ENCODE measurements around the gene INPP5J.

INPP5J gene

DNA sequence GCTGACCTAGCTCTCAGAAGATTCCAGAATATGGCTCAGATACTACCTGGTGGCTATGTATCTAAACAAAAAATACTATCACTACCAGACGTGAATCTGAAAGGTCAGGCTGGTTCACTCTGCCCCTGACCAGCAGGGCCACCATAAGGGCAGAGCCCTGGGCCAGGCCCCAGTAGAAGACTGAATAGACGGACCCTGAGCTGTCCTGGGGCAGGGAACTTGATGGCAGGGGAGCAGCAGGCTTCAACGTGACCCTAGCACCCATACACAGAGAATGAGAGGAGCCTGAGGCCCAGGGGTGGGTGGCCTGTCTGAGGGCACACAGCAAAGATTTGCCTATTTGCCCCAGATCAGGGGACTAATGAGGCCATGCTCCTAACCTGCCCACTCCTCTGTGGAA lies 30.6 kb downstream of the INPP5J start:
- no peak for DNase-seq

DNA sequence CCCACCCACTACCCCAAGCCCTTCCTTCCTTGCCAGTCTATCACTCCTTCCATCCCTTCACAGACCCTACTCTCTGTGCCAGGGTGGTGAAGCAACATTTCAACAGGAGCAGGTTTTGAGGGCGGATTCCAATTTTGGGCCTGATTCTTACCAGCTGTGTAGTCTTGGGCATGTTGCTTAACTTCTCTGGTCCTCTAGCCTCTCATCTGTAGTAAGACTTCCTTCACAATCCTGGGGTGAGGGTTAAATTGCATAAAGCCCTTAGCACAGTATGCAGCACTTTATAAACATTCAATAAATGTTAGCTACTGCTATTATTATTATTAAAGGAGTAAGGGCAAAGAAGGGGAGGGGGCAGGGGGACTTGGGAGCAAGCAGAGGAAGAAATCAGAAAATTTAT lies 32.2 kb downstream of the INPP5J start:
- no peak for DNase-seq

DNA sequence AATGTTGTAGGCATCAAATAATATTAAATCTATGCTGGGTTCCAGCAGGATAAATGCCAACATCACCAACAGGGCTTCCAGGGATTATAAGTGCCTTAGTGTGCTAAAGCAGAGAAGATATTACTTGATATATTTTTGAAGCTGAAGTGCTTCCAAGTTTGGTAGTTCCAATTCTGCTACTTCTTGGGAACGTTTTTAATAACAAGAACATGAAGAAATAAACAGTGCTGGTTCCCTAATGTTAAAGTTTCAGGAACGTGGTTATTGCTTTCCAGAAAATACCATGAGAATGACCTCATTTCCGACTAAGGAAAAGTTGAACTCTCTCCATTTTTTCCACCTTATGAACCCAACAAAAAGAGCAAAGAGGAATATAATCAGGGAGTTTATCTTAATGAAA lies 32.7 kb downstream of the INPP5J start:
- no peak for DNase-seq

DNA sequence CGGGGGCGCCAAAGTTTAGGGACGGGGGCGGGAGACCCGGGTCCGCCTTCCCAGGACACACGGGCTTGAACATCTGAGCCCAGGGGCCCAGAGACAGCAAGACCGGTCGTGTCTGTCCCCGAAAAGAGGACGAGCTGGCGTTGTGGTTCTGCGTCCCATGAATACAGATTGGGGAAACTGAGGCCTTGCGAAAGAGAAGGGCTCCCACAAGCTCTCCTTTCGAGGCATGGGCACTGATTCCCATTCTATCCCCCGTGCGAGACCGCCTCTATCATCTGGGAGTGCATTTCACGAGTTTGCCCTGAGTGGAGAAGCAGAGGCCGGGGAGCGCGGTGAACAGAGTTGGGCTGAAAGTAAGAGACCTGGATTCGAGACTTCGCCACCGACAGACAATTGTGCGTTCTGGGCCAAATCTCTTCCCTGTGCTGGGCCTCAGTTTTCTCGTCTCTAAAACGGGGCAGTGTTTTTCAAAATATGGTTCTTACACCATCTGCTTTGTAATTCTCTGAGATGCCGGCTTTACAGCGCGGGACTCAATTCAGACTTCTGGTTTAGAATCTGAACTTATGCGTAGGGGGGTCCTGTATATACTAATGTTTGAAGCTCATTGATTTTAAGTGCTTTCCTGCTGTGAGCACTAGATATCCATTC lies 37.7 kb downstream of the INPP5J start:
- DNase-seq = peak in 1 of 2 donors; percentile 13

DNA sequence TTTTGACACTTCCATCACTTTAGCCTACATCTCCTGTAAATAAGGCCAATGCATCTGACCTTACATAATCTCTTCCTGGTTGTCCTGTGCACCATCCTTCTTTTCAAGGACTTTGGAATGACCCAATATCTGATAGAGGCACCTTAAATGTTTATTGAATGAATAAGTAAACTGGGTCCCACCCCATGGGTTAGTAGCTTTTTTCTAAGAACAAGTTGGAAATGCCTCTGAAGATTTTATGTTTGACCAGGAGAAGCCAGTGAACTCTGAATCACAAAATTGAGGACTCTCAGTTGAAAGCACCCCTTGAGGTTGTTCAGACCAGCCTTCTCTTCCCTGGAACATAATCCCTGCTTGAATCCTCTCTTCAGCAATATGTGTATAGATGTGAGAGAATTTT lies 38.6 kb downstream of the INPP5J start:
- no peak for DNase-seq

DNA sequence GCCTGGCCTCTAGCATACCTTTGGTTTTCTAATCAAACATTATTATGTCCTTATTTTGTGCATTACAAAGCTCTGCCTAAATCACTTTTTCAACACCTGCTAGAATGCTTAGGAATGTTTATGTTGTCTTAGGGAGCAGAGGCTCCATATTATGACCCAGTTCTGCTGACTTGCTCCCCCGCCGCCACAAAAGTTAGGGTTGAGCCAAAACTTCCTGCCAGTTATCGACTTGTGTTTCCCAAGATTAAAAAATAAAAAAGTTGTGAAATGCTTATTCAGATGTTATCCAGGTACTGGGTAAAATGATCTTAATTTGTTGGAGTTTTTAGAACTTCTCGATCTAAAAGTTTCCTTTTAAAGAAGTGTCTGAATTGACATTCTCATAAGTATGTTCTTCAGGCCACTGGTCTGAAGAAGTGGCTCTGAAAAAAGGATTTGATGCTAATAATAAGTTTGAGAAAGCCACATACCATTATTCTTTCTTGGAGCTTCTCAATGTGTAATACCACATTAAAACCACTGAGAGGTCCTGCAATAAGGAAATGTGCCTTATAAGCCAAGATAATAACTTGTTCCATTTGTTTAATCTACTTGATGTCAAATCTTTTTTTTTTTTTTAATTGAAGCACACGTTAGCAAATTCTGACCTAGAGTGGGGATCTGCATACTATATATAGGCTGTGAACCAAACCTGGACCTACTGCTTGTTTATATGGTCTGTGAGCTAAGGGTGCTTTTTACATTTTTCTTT lies 39.4 kb downstream of the INPP5J start:
- no peak for DNase-seq

DNA sequence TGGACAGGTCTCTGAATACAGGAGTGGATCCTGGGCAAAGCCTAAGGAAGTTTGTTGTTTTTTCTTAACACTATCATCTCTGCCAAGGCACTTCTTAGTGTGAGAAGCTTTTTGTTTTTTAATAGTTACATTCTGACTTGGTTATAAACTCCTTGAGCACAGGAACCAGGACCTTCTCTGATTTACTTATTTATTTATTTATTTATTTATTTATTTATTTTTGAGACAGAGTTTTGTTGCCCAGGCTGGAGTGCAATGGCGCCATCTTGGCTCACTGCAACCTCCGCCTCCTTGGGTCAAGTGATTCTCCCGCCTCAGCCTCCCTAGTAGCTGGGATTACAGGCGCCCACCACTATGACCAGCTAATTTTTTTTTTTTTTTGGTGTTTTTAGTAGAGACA lies 48.2 kb downstream of the INPP5J start:
- DNase-seq = no peak

DNA sequence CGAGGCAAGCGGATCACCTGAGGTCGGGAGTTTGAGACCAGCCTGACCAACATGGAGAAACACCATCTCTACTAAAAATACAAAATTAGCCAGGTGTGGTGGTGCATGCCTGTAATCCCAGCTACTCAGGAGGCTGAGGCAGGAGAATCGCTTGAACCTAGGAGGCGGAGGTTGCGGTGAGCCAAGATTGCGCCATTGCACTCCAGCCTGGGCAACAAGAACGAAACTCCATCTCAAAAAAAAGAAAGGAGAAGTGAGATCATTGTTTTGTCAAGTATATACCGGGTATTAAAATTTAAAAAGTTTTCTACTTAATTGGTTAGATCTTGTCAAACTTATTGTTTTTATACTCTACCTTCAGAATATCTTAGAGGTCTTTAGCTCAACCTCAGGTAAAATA lies 49.0 kb downstream of the INPP5J start:
- DNase-seq = peak in 1 of 2 donors; percentile 5

- no peak for DNase-seq
These were observed 50.8 kb downstream of the INPP5J start for GRCh38 chr22:31173386-31174145.

DNA sequence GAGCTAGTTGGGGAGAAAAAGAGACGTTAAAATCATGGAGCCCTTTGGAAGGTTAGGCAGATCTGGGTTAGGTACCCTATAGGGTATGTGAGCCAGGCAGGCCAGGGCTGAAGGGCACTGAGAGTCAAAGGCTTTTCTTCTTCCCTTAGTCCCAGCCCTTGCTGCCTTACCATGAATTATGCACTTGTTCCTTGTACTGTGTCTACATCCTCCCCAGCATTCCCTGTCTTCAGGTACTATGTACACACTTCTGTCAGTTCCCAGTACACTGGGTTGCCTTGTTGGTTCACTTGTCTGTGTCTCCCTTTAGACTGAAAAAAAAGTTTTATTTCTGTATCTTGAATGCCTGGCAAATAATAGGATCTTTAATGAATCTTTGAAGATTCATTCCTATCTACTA lies 54.2 kb downstream of the INPP5J start:
- DNase-seq = no peak

- no peak for DNase-seq
These were observed 54.8 kb downstream of the INPP5J start for GRCh38 chr22:31177420-31178162.

DNA sequence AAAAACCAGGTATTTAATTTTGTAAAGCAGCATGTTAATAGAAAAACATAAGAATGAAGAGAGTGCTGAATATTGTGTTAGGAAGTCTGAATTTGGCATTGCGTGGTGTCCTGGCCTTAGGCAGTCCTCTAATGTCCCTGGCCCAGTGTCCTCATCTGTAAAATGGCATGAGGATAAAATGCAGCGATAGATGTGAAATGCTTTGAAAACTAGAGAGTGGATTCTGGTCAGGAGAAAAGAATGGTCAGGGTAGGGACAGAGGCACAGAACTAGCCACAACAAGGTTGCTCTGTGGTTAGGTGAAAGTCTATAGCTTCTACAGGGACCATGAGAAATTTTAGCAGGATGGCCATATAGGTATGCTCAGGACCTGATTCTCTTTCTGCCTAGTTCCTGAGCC lies 56.1 kb downstream of the INPP5J start:
- DNase-seq = no peak

DNA sequence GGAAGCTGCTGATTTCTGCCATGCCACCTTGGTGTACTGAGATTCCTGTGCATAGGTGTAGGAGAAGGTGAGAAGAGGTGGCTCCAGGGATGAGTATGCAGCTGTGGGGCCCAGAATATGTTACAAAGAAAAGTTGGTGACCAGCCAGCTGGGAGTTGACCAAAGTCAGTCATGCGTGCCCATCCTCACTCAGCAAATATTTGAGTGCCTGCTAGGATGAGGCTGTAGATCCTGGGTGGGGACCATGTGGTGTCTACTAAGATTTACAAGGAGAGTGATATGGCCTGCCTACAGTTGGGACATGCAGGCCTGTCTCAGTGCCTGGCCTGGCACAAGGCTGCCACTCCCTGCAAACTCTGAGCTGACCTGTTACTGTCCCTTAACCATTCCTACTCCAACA lies 56.6 kb downstream of the INPP5J start:
- DNase-seq = no peak

- DNase-seq = no peak
These were observed 61.2 kb downstream of the INPP5J start for GRCh38 chr22:31184015-31184414.
